ENCODE measurements around the gene CELF2. TPM values are rescaled to one million over a fixed set of nuclear protein-coding genes. Genes with fewer than 3 reads are reported as not detected.

The CELF2 gene
- total RNA-seq, 1 donor from 2014 or later: 3.8 TPM

DNA sequence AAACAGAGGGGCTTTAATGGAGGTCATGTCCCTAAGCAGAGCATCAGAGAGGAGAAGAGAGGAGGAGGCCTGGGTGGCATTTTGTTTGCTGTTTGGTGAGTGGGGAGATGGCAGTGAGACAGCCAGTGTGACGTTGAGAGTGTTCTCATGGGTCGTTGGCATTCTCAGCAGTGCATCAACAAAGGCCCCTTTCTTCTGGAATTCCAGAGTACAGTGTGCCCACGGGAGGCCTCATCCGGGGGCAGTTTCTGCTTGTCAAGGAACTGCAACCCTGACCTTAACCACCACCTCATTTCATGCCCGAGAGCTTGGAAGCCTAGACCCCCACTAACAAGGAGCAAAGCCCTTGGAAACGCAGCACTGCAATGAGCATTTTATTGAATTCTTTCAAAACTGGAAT, 92.9 kb downstream of the CELF2 start:
- no peak overlapping the region for H3K4me3 Mint-ChIP-seq (ENCODE audit: low read depth)
- H3K36me3 Mint-ChIP-seq (ENCODE audit: insufficient read depth): no peaks in the 10 kb centered on the region
- H3K27me3 Mint-ChIP-seq: peaks cover 2% of the 10 kb centered on the region
- H3K4me1 Mint-ChIP-seq (ENCODE audit: low read depth): peaks cover 2% of the 10 kb centered on the region
- TF ChIP-seq, protein P1, sequence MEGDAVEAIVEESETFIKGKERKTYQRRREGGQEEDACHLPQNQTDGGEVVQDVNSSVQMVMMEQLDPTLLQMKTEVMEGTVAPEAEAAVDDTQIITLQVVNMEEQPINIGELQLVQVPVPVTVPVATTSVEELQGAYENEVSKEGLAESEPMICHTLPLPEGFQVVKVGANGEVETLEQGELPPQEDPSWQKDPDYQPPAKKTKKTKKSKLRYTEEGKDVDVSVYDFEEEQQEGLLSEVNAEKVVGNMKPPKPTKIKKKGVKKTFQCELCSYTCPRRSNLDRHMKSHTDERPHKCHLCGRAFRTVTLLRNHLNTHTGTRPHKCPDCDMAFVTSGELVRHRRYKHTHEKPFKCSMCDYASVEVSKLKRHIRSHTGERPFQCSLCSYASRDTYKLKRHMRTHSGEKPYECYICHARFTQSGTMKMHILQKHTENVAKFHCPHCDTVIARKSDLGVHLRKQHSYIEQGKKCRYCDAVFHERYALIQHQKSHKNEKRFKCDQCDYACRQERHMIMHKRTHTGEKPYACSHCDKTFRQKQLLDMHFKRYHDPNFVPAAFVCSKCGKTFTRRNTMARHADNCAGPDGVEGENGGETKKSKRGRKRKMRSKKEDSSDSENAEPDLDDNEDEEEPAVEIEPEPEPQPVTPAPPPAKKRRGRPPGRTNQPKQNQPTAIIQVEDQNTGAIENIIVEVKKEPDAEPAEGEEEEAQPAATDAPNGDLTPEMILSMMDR (IDR thresholded peaks at IDR 0.05; ENCODE audit: unreplicated experiment): no peak
- H3K9me3 Mint-ChIP-seq (ENCODE audit: low read depth): peaks cover 2% of the 10 kb centered on the region
- no peak for DNase-seq (ENCODE audit: low spot score, unreplicated experiment)
- H3K27ac Mint-ChIP-seq: no peak overlapping the region

DNA sequence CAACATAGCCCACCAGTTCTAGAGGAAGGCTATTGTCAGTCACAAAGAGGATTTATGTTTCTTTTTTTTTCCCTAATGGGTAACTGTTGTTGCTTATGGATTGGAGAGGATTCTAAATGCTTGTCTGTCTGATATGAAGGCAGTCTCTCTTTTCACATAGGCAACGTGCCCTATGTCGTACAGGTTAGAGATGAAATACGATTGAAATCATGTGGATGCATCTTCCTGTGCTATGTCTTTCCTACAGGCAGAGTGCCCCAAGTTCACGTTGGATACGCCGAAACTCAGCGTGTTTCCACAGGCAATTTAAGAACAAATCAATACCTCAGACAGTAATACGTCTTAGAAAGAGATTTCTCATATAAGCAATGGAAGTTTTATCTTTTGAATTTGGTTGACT, 93.8 kb downstream of the CELF2 start:
- Mint-ChIP-seq H3K27ac (no peak overlapping the region), H3K27me3 (no peaks in the 10 kb centered on the region), H3K36me3 (ENCODE audit: insufficient read depth) (no peaks in the 10 kb centered on the region), H3K4me3 (ENCODE audit: low read depth) (no peak overlapping the region), H3K4me1 (ENCODE audit: low read depth) (peaks cover 2% of the 10 kb centered on the region), H3K9me3 (ENCODE audit: low read depth) (no peaks in the 10 kb centered on the region)
- no peak for DNase-seq (ENCODE audit: low spot score, unreplicated experiment)
- TF ChIP-seq, protein P1 (IDR thresholded peaks at IDR 0.05; ENCODE audit: unreplicated experiment): no peak

DNA sequence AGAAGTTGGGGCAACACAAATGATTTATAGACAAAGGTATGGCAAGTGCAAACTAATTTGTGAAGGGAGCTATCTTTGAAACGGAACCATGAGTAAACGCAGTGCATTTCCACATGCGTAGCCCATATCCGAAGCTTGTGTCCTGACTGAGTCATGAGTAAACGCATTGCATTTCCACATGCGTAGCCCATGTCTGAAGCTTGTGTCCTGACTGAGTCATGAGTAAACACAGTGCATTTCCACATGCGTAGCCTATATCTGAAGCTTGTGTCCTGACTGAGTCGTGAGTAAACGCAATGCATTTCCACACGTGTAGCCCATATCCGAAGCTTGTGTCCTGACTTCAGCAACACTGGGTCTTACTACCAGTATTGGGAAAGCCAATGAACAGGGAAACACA, 95.0 kb downstream of the CELF2 start:
- DNase-seq (ENCODE audit: low spot score, unreplicated experiment): no peak
- Mint-ChIP-seq H3K9me3 (ENCODE audit: low read depth) (no peaks in the 10 kb centered on the region), H3K36me3 (ENCODE audit: insufficient read depth) (no peaks in the 10 kb centered on the region)

DNA sequence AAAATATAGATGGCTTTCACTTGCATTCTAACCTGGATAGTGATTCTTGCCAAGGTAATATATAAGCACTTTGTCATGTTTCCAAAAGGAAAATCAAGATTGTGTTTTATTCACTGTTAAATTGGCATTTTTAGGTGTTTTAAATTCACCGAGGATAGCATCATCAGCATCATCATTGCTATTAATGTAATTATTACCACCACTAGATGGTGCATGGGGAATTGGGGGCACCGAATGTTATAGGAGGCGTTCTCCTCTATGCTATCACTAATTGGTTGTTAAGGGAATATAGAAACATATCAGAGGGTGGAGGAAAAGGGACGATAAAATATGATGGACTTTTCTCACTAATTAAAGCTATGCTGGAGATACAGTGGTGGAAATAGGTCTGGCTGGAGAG, 95.5 kb downstream of the CELF2 start:
- no peak overlapping the region for H3K27ac Mint-ChIP-seq
- no peaks in the 10 kb centered on the region for H3K27me3 Mint-ChIP-seq
- H3K4me1 Mint-ChIP-seq (ENCODE audit: low read depth): peaks cover 2% of the 10 kb centered on the region
- H3K9me3 Mint-ChIP-seq (ENCODE audit: low read depth): no peaks in the 10 kb centered on the region
- TF ChIP-seq, protein P1 (IDR thresholded peaks at IDR 0.05; ENCODE audit: unreplicated experiment): peak; percentile 15
- H3K4me3 Mint-ChIP-seq (ENCODE audit: low read depth): no peak overlapping the region
- H3K36me3 Mint-ChIP-seq (ENCODE audit: insufficient read depth): no peaks in the 10 kb centered on the region
- DNase-seq (ENCODE audit: low spot score, unreplicated experiment): no peak

More for the DNA sequence above, 95.0 kb downstream of the CELF2 start:
- Mint-ChIP-seq H3K27me3 (no peaks in the 10 kb centered on the region), H3K4me1 (ENCODE audit: low read depth) (peaks cover 2% of the 10 kb centered on the region), H3K4me3 (ENCODE audit: low read depth) (no peak overlapping the region), H3K27ac (no peak overlapping the region)
- TF ChIP-seq, protein P1 (IDR thresholded peaks at IDR 0.05; ENCODE audit: unreplicated experiment): no peak

- H3K36me3 Mint-ChIP-seq (ENCODE audit: insufficient read depth): no peaks in the 10 kb centered on the region
These were observed 96.6 kb downstream of the CELF2 start for GRCh38 chr10:11114269-11114668.

More at GRCh38 chr10:11114269-11114668, 96.6 kb downstream of the CELF2 start:
- Mint-ChIP-seq H3K4me3 (ENCODE audit: low read depth) (no peak overlapping the region), H3K27me3 (no peaks in the 10 kb centered on the region), H3K27ac (no peak overlapping the region), H3K9me3 (ENCODE audit: low read depth) (no peaks in the 10 kb centered on the region), H3K4me1 (ENCODE audit: low read depth) (peaks cover 2% of the 10 kb centered on the region)
- no peak for DNase-seq (ENCODE audit: low spot score, unreplicated experiment)
- TF ChIP-seq, protein P1 (IDR thresholded peaks at IDR 0.05; ENCODE audit: unreplicated experiment): no peak
